CD4-positive, alpha-beta T cell treated with Interleukin-1 beta for 1 hour (primary cell): ENCODE results near the gene PAPPA2.

Experiments
- DNase-seq, 2 donors: peaks; one replicate each; pipeline ENCODE4 v3.0.0-alpha.2; 2020 to 2022

Gene PAPPA2

DNA sequence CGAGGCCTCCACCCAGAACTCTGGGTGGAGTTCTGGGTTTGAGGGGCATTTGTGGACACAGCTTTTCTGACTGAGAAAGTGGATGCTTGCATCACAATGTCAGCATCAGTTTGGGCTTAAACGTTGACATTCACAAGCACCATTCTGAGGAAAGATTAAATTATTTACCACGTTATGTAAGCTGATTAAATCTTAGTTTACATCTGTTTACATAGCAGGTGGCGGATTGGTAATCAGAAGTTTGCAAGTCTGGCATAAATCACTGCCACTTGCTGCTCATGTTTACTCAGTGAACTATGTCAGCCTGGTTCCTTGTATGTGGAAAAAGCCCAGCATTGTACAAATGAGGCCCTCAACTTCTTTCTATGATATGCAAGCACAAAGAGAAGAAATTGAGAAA is 310.1 kb downstream of the PAPPA2 start:
- no peak for DNase-seq

DNA sequence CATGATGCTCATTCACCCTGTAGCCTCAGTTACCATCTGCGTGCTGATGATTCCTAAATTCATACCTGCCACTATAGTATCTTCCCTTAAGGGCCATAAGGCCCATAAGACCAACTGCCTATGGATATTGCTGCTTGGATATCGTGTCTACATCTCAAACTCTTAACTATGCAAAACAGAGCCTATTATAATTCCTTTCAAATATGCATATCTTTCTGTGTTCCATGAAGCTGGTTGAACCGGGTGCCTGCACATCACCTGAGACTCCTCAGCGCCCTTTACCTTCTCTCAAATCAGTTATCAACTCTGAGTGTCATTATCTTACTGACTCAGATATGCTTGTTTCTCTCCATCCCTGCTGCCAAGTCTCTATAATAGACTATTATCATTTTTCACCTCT is 311.2 kb downstream of the PAPPA2 start:
- DNase-seq = no peak

DNA sequence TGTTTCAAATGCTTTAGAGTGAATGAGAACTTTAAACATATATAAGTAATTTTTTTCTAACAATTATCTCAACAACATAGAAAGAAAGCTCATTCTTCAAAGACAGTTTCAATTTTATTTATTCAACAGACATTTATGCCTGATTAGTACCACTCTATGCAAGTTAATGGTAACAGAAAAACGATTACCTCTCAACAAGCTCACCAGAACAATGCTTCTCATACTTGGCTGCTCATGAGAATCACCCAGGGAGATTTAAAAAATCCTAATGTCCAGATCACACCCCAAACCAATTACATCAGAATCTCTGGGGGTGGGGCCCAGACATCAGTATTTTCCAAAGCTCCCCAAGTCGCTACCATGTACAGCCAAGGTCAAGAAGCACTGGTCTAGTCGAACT is 312.4 kb downstream of the PAPPA2 start:
- no peak for DNase-seq

GRCh38 chr1:176775996-176776395 is 313.0 kb downstream of the PAPPA2 start:
- DNase-seq = no peak

GRCh38 chr1:176778056-176778455 is 315.1 kb downstream of the PAPPA2 start:
- no peak for DNase-seq

DNA sequence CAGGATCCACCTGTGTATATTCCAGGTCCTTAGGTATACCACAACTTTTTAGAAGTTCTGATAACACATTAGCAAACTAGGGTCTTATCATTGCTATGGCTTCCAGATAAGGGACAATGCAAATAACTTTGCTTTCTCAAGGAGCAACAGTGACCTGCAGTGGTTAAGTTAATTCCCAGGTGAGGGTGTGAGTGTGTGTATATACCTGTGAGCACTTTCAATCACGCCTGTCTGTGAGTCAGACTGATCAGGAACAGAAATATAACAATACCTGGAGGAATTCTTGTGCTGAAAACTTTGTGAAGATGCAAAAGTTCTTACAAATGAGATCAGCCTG is 317.0 kb downstream of the PAPPA2 start:
- no peak for DNase-seq

DNA sequence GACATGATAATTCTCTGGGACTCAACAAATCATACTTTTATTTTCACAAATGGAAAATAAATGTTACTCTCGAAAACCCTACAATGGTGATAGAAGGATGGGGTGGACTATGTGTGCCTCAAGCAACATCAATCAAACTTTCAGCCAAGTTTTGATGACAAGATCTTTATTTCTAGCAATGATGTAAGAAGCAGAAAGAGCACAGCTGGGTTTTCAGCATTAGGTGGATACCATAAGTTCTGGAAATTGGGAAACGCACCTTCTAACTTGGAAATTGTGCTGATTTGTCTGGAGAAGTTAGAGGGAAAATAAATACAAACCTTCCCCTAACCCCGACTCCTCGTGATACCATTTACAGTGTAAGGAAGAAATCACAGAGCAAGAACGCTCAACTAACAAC is 320.3 kb downstream of the PAPPA2 start:
- no peak for DNase-seq

- no peak for DNase-seq
Observed at GRCh38 chr1:176785056-176785455, 322.1 kb downstream of the PAPPA2 start.

- no peak for DNase-seq
Observed at GRCh38 chr1:176785791-176786190, 322.8 kb downstream of the PAPPA2 start.

DNA sequence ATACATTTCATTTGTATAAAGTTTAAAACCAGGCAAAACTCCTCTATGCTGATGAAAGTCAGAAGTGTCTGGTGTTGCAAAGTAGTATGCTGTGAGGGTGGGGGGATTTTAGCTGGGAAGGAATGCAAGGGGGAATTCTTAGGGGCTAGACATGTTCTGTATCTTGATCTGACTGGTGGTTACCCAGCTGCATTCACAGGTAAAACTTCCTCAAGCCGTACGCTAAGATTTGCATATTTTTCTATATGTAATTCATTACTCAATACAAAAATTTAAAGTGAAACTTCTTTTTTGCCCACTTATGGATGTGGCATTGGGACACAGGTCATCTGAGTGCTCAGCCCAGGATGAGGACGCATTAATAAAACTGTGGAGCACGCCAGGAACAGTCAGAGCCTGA is 323.3 kb downstream of the PAPPA2 start:
- DNase-seq = no peak

- DNase-seq = no peak
Observed at GRCh38 chr1:176789571-176790090, 326.7 kb downstream of the PAPPA2 start.

DNA sequence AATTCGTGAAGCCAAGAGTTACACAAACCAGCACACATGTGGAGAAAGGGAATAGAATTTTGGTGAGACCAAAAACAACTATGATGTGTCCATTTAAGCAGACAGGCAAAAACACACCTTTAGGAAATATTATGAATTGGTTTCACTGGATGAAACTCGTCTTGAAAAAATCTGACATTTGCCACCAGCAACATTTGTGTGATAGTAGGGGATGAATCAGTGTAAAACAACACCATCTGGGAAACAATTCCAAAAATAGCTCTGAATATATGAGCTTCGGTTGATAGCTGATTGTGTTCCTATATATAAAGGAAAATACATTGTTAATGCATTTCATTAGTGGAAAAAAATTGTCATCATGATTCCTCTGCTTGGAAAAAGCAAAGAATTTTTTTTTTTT is 327.8 kb downstream of the PAPPA2 start:
- DNase-seq = no peak

GRCh38 chr1:176791906-176792305 is 328.9 kb downstream of the PAPPA2 start:
- DNase-seq = no peak

DNA sequence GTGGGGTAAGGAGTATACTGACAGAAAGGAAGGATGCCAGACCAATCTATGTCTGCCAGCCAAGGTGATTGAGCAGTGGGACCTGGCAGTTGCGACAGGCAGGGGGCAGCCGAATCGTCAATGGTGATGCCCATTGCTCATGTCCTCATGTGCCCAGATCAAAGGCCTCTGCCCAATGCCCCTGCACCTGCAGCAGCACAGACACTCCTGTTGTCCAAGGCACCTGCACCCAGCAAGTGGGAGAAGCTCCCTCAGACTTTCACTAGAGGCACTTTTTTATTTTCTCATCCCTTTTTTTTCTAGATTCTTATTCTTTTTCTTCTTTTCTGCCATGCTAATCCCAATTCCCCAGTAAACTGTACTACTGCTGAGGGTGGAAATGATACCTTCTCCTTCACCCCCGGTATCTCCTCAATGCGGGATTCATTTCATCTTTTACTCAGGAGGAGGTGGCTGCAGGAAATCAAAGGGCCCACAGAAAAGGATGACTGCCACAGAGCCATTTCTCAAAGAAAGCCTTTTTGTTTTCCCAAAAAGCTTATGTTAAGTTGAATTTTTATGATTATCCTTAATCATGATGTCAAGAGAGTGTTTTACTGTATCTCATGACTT is 332.0 kb downstream of the PAPPA2 start:
- DNase-seq = no peak

DNA sequence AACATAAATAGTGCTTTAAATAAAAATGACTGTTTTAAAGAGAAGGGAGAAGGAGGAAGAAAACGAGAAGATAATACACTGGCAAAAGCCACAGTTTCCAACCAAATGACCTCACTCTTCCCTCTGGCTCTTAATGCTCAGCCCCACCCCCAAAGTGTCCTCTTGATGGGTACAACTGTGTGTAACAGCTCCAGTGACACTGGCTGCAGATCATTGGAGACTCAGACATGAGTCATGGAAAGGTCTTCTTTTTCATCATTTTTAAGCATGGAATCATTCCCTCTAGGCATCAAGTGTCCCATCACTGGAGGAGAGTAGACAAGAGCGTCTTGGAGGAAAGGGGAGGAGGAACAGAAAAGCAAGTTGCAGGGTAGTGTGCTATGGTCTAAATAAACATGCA is 333.0 kb downstream of the PAPPA2 start:
- no peak for DNase-seq

- DNase-seq = no peak
Observed at GRCh38 chr1:176796583-176796982, 333.6 kb downstream of the PAPPA2 start.

GRCh38 chr1:176799327-176799726 is 336.4 kb downstream of the PAPPA2 start:
- DNase-seq = no peak

DNA sequence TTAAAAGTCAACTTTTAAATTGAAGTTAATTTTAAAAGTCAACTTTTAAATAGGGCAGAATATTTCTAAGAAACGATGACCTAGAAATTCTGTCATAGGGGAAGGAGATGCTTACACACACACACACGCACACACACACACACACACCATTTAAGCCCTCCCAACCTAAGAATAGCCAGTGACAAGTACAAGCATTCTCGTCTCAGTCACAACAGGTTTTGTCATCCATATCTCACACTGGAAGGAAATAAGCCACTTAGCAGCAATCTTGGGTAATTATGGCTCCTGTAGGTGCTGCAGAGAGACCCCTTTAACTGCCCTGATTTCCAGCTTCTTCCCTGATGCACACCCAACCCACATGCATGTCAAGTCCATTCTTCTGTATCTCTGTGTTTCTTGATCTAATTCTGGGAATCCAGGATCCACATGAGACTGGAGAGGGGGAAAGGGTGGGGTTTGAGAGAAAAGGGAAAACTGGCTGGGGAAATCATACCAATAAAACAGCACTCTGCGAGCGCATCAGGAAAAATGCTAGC is 338.1 kb downstream of the PAPPA2 start:
- no peak for DNase-seq

DNA sequence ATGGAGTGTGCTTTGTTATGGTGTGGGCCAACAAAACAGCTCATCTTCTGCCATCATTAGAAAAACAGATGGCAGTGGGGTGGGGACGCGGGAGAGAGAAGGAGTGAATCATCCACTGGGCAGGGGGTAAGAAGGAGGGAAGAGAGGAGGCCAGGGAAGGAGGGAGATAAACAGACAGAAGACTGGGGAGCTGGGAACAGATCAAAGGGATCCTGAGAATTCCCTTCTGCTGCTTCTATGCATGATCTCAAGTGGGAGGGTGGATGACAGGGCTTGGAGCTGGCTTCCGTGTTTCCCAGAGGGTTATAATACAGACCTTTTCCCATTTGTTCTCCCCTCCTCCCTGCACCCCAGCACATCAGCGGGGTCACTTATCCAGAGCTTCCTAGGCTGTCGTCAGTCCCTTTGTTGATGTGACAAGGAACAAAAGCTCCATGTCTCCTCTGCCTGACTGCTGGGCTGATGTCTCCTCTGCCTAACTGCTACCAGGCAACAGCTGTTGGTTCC is 338.6 kb downstream of the PAPPA2 start:
- DNase-seq = no peak

DNA sequence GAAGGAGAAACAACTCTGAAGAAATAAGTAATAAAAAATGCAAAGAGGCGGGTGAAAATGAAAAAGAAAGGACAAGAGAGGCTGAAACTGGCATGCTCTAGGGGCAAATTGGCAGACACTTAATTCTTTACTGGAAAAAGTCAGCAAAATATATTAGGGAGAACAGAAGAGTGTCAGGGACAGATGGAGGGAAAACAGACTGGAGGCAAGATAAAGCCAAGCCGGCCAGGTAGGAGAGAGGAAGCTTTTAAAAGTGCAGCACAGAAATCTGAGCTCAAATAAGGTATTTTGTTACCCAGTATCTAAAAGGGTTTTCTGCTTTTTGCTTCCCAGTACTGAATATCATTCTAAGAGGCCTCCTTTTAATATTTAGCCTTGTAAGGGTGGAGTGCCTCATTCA is 339.3 kb downstream of the PAPPA2 start:
- DNase-seq = no peak

DNA sequence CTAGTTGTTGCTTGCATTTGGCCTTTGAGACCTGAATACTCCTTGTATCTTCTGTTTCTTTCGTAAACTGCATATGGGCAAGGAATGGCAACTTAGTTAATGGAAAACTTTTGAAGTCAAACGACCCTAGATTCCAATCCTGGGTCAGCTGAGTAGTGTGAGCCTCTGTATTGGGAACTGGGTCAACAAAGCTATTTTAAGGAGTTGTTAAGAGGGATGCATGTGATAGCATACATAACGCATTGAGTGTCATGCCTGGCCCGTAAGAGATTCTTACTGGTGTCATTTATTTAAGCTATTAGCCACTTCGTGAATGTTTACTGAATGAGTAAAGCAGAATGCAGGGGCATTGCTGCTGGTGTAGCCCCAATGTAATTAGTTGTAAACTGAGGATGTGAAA is 340.1 kb downstream of the PAPPA2 start:
- DNase-seq = no peak

DNA sequence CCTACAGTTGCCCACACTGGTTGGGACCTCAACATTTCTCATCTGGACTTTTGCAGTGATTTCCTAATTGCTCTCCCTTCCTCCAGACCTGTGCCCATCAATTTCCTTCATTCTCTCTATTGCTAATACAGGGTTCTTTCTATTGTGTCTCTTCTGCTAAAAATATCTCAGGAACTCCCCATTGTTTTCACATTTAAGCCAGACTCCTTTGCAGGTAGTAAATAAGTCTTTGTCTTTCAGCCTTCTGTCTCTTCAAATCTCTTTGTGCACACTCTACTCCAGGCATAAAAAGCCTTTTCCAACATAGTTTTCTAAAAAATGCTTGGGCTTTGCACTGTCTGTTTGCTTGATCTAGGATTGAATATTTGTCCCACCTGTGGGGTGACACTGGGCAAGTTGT is 340.6 kb downstream of the PAPPA2 start:
- no peak for DNase-seq

GRCh38 chr1:176809292-176809691 is 346.3 kb downstream of the PAPPA2 start:
- no peak for DNase-seq

DNA sequence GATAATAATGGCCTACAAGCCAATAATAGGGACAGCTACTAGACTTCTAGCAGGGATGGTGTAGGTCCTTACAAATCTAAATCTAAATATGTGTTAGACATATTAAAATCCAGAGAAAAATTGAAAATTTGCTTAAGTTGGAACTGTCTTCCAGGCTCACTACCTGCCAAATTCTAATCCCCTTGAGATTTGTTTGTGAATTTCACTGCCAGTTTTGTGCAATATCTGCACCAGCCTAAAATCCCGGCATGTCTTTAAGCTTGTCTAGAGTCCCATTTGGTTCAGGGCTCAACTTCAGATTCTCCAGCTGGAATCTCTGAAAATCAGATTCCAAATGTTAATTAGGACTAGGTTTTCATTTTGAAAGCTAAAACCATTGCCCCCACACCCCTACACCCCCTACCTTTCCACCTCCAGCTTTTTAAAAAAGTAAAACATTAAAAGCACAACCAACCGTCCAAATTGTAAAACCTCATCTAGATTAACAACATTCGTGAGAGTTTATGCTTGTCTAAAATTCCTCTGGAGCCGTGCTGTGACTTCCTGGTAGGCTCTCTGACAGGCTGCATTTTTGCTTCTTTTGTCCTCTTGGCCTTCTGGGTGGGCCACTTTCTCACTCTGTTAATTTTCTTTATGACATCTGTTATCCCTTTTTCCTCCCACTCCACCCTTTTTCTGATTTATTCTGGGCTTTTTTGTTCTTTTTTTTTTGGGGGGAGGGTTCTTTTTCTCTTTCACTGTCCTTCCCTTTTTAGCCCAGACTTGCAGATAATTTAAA is 348.7 kb downstream of the PAPPA2 start:
- no peak for DNase-seq
